Type B pancreatic cell (in vitro differentiated cells): Measurements from ENCODE around the gene COL24A1. TPM values are rescaled to one million over a fixed set of nuclear protein-coding genes. Genes with fewer than 3 reads are reported as not detected.

ENCODE experiments used
- DNase-seq: peaks from one replicate; pipeline ENCODE4 v3.0.0; 2021; ENCODE audit warnings: mixed read lengths; ENCODE audit not compliant: unreplicated experiment; ENCODE audit errors: extremely low spot score
- H3K27ac Mint-ChIP-seq: 2 replicates; pipeline ENCODE4 v1.8.0; 2021; ENCODE audit warnings: mild to moderate bottlenecking, mixed read lengths
- H3K27me3 Mint-ChIP-seq: 2 replicates; pipeline ENCODE4 v1.8.0; 2021; ENCODE audit warnings: mixed read lengths
- H3K36me3 Mint-ChIP-seq: 2 replicates; pipeline ENCODE4 v1.8.0; 2021; ENCODE audit warnings: mixed read lengths
- H3K4me1 Mint-ChIP-seq: one replicate; pipeline ENCODE4 v1.8.0; 2021; ENCODE audit warnings: mixed read lengths; ENCODE audit not compliant: unreplicated experiment
- H3K4me3 Mint-ChIP-seq: 2 replicates; pipeline ENCODE4 v1.8.0; 2021; ENCODE audit warnings: mild to moderate bottlenecking, mixed read lengths
- H3K9me3 Mint-ChIP-seq: 2 replicates; pipeline ENCODE4 v1.8.0; 2021; ENCODE audit warnings: mixed read lengths
- total RNA-seq: library from RNA; stranded (reverse); gene quantifications from 2 replicates; pipeline ENCODE4 v1.2.1, GENCODE V29; 2021; ENCODE audit warnings: low replicate concordance
- TF ChIP-seq, protein P1 (sequence below): fragments of 200-600 bp; sonication (generic); conservative IDR thresholded peaks from 2 replicates; pipeline ENCODE4 v1.5.0; 2021; ENCODE audit warnings: antibody characterized with exemption, mild to moderate bottlenecking

The COL24A1 gene
- total RNA-seq, 1 donor from 2014 or later = 7.2 TPM

DNA sequence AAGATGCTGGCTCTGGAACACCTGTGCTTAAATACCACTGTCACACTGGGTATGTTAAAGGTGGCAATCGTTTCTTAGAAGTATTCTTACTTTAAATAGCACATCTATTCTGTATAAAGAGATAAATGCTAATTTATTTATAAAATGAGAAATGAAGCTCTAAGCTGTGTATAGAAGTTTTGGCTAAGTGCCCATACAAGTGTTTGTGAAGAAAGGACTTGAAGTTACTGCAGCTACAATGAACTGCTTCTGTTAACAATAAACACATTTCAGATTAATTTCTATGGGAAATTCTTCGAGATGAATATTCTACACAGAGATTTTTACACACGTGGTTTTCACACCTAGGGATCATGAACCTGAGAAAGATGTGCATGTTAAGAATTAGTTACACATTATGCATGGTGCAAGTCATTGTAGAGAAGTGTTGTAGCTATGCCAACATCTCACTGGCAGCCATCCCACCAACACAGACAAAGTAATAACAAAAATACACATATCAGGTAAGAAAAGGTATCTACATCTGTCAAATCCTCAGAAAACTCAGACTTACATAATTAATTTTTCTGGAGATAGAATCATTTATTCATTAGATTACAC is 16.2 kb downstream of the COL24A1 start:
- TF ChIP-seq, protein P1, sequence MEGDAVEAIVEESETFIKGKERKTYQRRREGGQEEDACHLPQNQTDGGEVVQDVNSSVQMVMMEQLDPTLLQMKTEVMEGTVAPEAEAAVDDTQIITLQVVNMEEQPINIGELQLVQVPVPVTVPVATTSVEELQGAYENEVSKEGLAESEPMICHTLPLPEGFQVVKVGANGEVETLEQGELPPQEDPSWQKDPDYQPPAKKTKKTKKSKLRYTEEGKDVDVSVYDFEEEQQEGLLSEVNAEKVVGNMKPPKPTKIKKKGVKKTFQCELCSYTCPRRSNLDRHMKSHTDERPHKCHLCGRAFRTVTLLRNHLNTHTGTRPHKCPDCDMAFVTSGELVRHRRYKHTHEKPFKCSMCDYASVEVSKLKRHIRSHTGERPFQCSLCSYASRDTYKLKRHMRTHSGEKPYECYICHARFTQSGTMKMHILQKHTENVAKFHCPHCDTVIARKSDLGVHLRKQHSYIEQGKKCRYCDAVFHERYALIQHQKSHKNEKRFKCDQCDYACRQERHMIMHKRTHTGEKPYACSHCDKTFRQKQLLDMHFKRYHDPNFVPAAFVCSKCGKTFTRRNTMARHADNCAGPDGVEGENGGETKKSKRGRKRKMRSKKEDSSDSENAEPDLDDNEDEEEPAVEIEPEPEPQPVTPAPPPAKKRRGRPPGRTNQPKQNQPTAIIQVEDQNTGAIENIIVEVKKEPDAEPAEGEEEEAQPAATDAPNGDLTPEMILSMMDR = no peak
- H3K27ac Mint-ChIP-seq = no peak overlapping the region
- peaks cover 18% of the 10 kb centered on the region for H3K27me3 Mint-ChIP-seq
- no peaks in the 10 kb centered on the region for H3K36me3 Mint-ChIP-seq
- H3K4me1 Mint-ChIP-seq = no peaks in the 10 kb centered on the region
- DNase-seq = no peak
- H3K9me3 Mint-ChIP-seq = no peaks in the 10 kb centered on the region
- no peak overlapping the region for H3K4me3 Mint-ChIP-seq

DNA sequence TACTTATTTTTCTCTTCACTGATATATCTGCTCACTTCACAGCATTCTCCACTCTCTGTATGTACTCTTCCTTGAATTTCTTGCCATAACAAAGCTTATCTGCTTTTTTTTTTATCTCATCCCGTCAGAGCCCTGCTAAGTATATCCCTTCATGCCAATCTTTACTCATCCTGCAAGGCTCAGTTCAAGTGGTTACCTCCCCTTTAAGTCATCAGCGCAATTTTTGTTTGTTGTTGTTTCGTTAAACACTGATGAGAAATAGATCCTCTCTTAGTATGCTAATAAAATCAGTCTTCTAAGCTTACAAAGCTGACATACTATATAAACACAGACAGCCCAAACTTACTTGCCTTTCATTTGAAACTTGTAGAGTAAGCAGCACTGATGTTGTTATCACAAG is 17.8 kb downstream of the COL24A1 start:
- Mint-ChIP-seq H3K27ac (no peak overlapping the region), H3K4me3 (no peak overlapping the region), H3K9me3 (no peaks in the 10 kb centered on the region), H3K36me3 (no peaks in the 10 kb centered on the region), H3K27me3 (peaks cover 18% of the 10 kb centered on the region), H3K4me1 (no peaks in the 10 kb centered on the region)
- TF ChIP-seq, protein P1 = no peak
- no peak for DNase-seq

GRCh38 chr1:86137436-86137835 is 19.1 kb downstream of the COL24A1 start:
- H3K9me3 Mint-ChIP-seq = no peaks in the 10 kb centered on the region
- no peak for DNase-seq
- no peaks in the 10 kb centered on the region for H3K36me3 Mint-ChIP-seq
- TF ChIP-seq, protein P1 = no peak
- no peaks in the 10 kb centered on the region for H3K4me1 Mint-ChIP-seq
- H3K27me3 Mint-ChIP-seq = peaks cover 14% of the 10 kb centered on the region
- no peak overlapping the region for H3K4me3 Mint-ChIP-seq
- no peak overlapping the region for H3K27ac Mint-ChIP-seq

GRCh38 chr1:86119214-86119764 is 37.3 kb downstream of the COL24A1 start:
- H3K36me3 Mint-ChIP-seq = no peaks in the 10 kb centered on the region
- no peaks in the 10 kb centered on the region for H3K9me3 Mint-ChIP-seq
- no peak overlapping the region for H3K4me3 Mint-ChIP-seq
- H3K4me1 Mint-ChIP-seq = peaks cover 16% of the 10 kb centered on the region
- TF ChIP-seq, protein P1 = no peak
- H3K27ac Mint-ChIP-seq = no peak overlapping the region
- H3K27me3 Mint-ChIP-seq = no peaks in the 10 kb centered on the region
- no peak for DNase-seq

GRCh38 chr1:86114816-86115400 is 41.7 kb downstream of the COL24A1 start:
- TF ChIP-seq, protein P1 = no peak
- no peak for DNase-seq
- no peaks in the 10 kb centered on the region for H3K36me3 Mint-ChIP-seq
- no peak overlapping the region for H3K27ac Mint-ChIP-seq
- no peaks in the 10 kb centered on the region for H3K9me3 Mint-ChIP-seq
- no peaks in the 10 kb centered on the region for H3K27me3 Mint-ChIP-seq
- peaks cover 18% of the 10 kb centered on the region for H3K4me1 Mint-ChIP-seq
- no peak overlapping the region for H3K4me3 Mint-ChIP-seq
